Mesendoderm (in vitro differentiated cells): ENCODE results near the gene TMEM54.

ENCODE experiments used
- DNase-seq: peaks from one replicate; pipeline ENCODE4 v3.0.0; 2013
- H2AK5ac ChIP-seq: 2 replicates; pipeline ENCODE4 v1.6.1; 2013; ENCODE audit warnings: low read length, inconsistent platforms
- H2BK120ac ChIP-seq: 2 replicates; pipeline ENCODE4 v1.6.1; 2013; ENCODE audit warnings: low read depth, mild to moderate bottlenecking, low read length, moderate library complexity, mixed read lengths
- H2BK15ac ChIP-seq: replicated peaks from 2 replicates; pipeline ENCODE4 v1.6.1; 2013; ENCODE audit warnings: low read depth, mild to moderate bottlenecking, moderate library complexity
- H2BK5ac ChIP-seq: 2 replicates; pipeline ENCODE4 v1.6.1; 2013; ENCODE audit warnings: low read length, inconsistent platforms
- H3K18ac ChIP-seq: 2 replicates; pipeline ENCODE4 v1.6.1; 2013; ENCODE audit warnings: mild to moderate bottlenecking, low read length, mixed read lengths
- H3K23ac ChIP-seq: one replicate; pipeline ENCODE4 v1.6.1; 2013; ENCODE audit warnings: low read length
- H3K27ac ChIP-seq: 2 replicates; pipeline ENCODE4 v1.5.1; 2013; ENCODE audit warnings: low read depth, mild to moderate bottlenecking, inconsistent platforms, low read length, moderate library complexity
- H3K27me3 ChIP-seq: 2 replicates; pipeline ENCODE4 v1.6.1; 2013; ENCODE audit warnings: low read length, control low read depth, mild to moderate bottlenecking, inconsistent platforms; ENCODE audit not compliant: insufficient read depth, poor library complexity
- H3K36me3 ChIP-seq: 2 replicates; pipeline ENCODE4 v1.6.1; 2013; ENCODE audit warnings: low read length, inconsistent platforms; ENCODE audit not compliant: control insufficient read depth, insufficient read depth
- H3K4ac ChIP-seq: one replicate; pipeline ENCODE4 v1.6.1; 2013; ENCODE audit warnings: low read depth, mild to moderate bottlenecking, low read length, moderate library complexity
- H3K4me1 ChIP-seq: 2 replicates; pipeline ENCODE4 v1.6.1; 2013; ENCODE audit warnings: low read depth, low read length, inconsistent platforms; ENCODE audit not compliant: control insufficient read depth
- H3K4me2 ChIP-seq: 2 replicates; pipeline ENCODE4 v1.6.1; 2013; ENCODE audit warnings: low read length
- H3K4me3 ChIP-seq: 2 replicates; pipeline ENCODE4 v1.5.1; 2013; ENCODE audit warnings: mild to moderate bottlenecking, low read length
- H3K56ac ChIP-seq: one replicate; pipeline ENCODE4 v1.6.1; 2013; ENCODE audit warnings: low read length
- H3K79me1 ChIP-seq: 2 replicates; pipeline ENCODE4 v1.6.1; 2013; ENCODE audit warnings: low read length, inconsistent platforms
- H3K79me2 ChIP-seq: 2 replicates; pipeline ENCODE4 v1.6.1; 2013; ENCODE audit warnings: mild to moderate bottlenecking, low read length; ENCODE audit not compliant: control insufficient read depth, insufficient read depth
- H3K9ac ChIP-seq: 2 replicates; pipeline ENCODE4 v1.6.1; 2013; ENCODE audit warnings: low read length, inconsistent platforms
- H4K5ac ChIP-seq: one replicate; pipeline ENCODE4 v1.6.1; 2013; ENCODE audit warnings: low read length
- H4K8ac ChIP-seq: one replicate; pipeline ENCODE4 v1.6.1; 2013; ENCODE audit warnings: low read depth, mild to moderate bottlenecking, control low read depth, low read length, moderate library complexity
- WGBS: extraction: QIAGEN DNeasy Blood & Tissue Kit; methylation state at CpG from one replicate; pipeline ENCODE4 v1.1.7; 2013; ENCODE audit warnings: low lambda C conversion rate, missing lambda C conversion rate; ENCODE audit not compliant: insufficient coverage; ENCODE audit errors: extremely low coverage; 5-methylcytosine and 5-hydroxymethylcytosine counted together

Gene TMEM54

GRCh38 chr1:32878637-32879041, 22.6 kb downstream of the TMEM54 start:
- Histone ChIP-seq H2BK5ac (no peak overlapping the region), H3K18ac (no peak overlapping the region), H2BK15ac (no peak overlapping the region), H3K23ac (no peak overlapping the region), H4K8ac (no peak overlapping the region), H3K27ac (no peak overlapping the region), H2BK120ac (no peak overlapping the region), H3K56ac (no peak overlapping the region), H3K27me3 (no peaks in the 10 kb centered on the region), H3K4me3 (no peak overlapping the region), H3K4me1 (peaks cover 5% of the 10 kb centered on the region), H3K4me2 (no peak overlapping the region), H3K9ac (no peak overlapping the region), H3K79me2 (no peaks in the 10 kb centered on the region), H2AK5ac (no peak overlapping the region), H3K4ac (no peak overlapping the region), H3K79me1 (no peaks in the 10 kb centered on the region), H3K36me3 (no peaks in the 10 kb centered on the region), H4K5ac (no peak overlapping the region)
- WGBS: no CpG with 5 or more reads among the region's 5 CpGs
- no peak for DNase-seq

- H3K4me1 ChIP-seq: peaks cover 5% of the 10 kb centered on the region
- no peak overlapping the region for H3K56ac ChIP-seq
- no peaks in the 10 kb centered on the region for H3K79me1 ChIP-seq
- H3K18ac ChIP-seq: no peak overlapping the region
- no peak overlapping the region for H2BK15ac ChIP-seq
- H4K8ac ChIP-seq: no peak overlapping the region
- WGBS: no CpG with 5 or more reads among the region's 6 CpGs
- DNase-seq: peak; percentile 60
- H3K27me3 ChIP-seq: no peaks in the 10 kb centered on the region
- H2BK5ac ChIP-seq: no peak overlapping the region
- H2AK5ac ChIP-seq: no peak overlapping the region
- no peak overlapping the region for H4K5ac ChIP-seq
- no peak overlapping the region for H3K4ac ChIP-seq
- H3K23ac ChIP-seq: no peak overlapping the region
- no peaks in the 10 kb centered on the region for H3K79me2 ChIP-seq
- H3K4me3 ChIP-seq: no peak overlapping the region
- no peaks in the 10 kb centered on the region for H3K36me3 ChIP-seq
- H2BK120ac ChIP-seq: no peak overlapping the region
- no peak overlapping the region for H3K4me2 ChIP-seq
- H3K9ac ChIP-seq: no peak overlapping the region
- no peak overlapping the region for H3K27ac ChIP-seq
Observed at GRCh38 chr1:32878183-32878582, 23.0 kb downstream of the TMEM54 start.

- no peak overlapping the region for H3K27ac ChIP-seq
- no peak overlapping the region for H2BK15ac ChIP-seq
- no peak for DNase-seq
- H3K18ac ChIP-seq: no peak overlapping the region
- no peak overlapping the region for H2AK5ac ChIP-seq
- H4K8ac ChIP-seq: no peak overlapping the region
- no CpG with 5 or more reads among the region's 13 CpGs for WGBS
- H4K5ac ChIP-seq: no peak overlapping the region
- H2BK120ac ChIP-seq: no peak overlapping the region
- no peak overlapping the region for H2BK5ac ChIP-seq
- no peak overlapping the region for H3K4ac ChIP-seq
- H3K79me2 ChIP-seq: no peaks in the 10 kb centered on the region
- H3K56ac ChIP-seq: no peak overlapping the region
- H3K4me2 ChIP-seq: no peak overlapping the region
- no peak overlapping the region for H3K4me3 ChIP-seq
- no peaks in the 10 kb centered on the region for H3K79me1 ChIP-seq
- no peaks in the 10 kb centered on the region for H3K36me3 ChIP-seq
- H3K9ac ChIP-seq: no peak overlapping the region
- no peaks in the 10 kb centered on the region for H3K27me3 ChIP-seq
- peaks cover 5% of the 10 kb centered on the region for H3K4me1 ChIP-seq
- no peak overlapping the region for H3K23ac ChIP-seq
Observed at GRCh38 chr1:32877211-32878110, 23.7 kb downstream of the TMEM54 start.

GRCh38 chr1:32876341-32877210, 24.6 kb downstream of the TMEM54 start:
- DNase-seq: peak; percentile 60
- H3K23ac ChIP-seq: no peak overlapping the region
- WGBS: no CpG with 5 or more reads among the region's 16 CpGs

GRCh38 chr1:32874860-32875752, 26.1 kb downstream of the TMEM54 start:
- H3K36me3 ChIP-seq: no peaks in the 10 kb centered on the region
- H3K4me1 ChIP-seq: peaks cover 11% of the 10 kb centered on the region
- H3K27me3 ChIP-seq: no peaks in the 10 kb centered on the region
- H3K79me2 ChIP-seq: no peaks in the 10 kb centered on the region
- H3K79me1 ChIP-seq: no peaks in the 10 kb centered on the region
- no peak overlapping the region for H3K4ac ChIP-seq
- H2BK15ac ChIP-seq: no peak overlapping the region
- no peak overlapping the region for H3K4me3 ChIP-seq
- no peak overlapping the region for H4K5ac ChIP-seq
- no peak overlapping the region for H3K4me2 ChIP-seq
- H3K18ac ChIP-seq: no peak overlapping the region
- no CpG with 5 or more reads among the region's 5 CpGs for WGBS
- DNase-seq: no peak
- no peak overlapping the region for H2BK120ac ChIP-seq
- no peak overlapping the region for H3K9ac ChIP-seq
- H2BK5ac ChIP-seq: no peak overlapping the region
- no peak overlapping the region for H3K27ac ChIP-seq
- no peak overlapping the region for H2AK5ac ChIP-seq
- H3K56ac ChIP-seq: peak overlapping the region; percentile 2
- no peak overlapping the region for H4K8ac ChIP-seq
- H3K23ac ChIP-seq: no peak overlapping the region

More at GRCh38 chr1:32876341-32877210, 24.6 kb downstream of the TMEM54 start:
- no peak overlapping the region for H3K4ac ChIP-seq
- H3K4me2 ChIP-seq: no peak overlapping the region
- no peak overlapping the region for H4K5ac ChIP-seq
- no peak overlapping the region for H2AK5ac ChIP-seq
- H3K4me3 ChIP-seq: no peak overlapping the region
- H3K79me1 ChIP-seq: no peaks in the 10 kb centered on the region
- no peak overlapping the region for H2BK120ac ChIP-seq
- no peaks in the 10 kb centered on the region for H3K79me2 ChIP-seq
- no peak overlapping the region for H4K8ac ChIP-seq
- H2BK5ac ChIP-seq: no peak overlapping the region
- no peak overlapping the region for H3K27ac ChIP-seq
- no peaks in the 10 kb centered on the region for H3K27me3 ChIP-seq
- no peak overlapping the region for H2BK15ac ChIP-seq
- H3K9ac ChIP-seq: peak overlapping the region; percentile 4
- no peak overlapping the region for H3K56ac ChIP-seq
- no peaks in the 10 kb centered on the region for H3K36me3 ChIP-seq
- no peak overlapping the region for H3K18ac ChIP-seq
- H3K4me1 ChIP-seq: peaks cover 10% of the 10 kb centered on the region
